Measurements from ENCODE around the gene TFEB. TPM values are rescaled to one million over a fixed set of nuclear protein-coding genes. Genes with fewer than 3 reads are reported as not detected.

The TFEB gene
- total RNA-seq, 4 donors from 2014 or later: 17.6 to 47.9 (median 22.9) TPM

GRCh38 chr6:41759106-41759904, 23.9 kb upstream of the TFEB start:
- DNase-seq: no peak
- Histone ChIP-seq H3K4me3 (no peak overlapping the region), H3K27me3 (no peaks in the 10 kb centered on the region), H3K4me1 (no peaks in the 10 kb centered on the region), H3K27ac (no peak overlapping the region), H3K36me3 (no peaks in the 10 kb centered on the region), H3K9me3 (no peaks in the 10 kb centered on the region)
- TF ChIP-seq CTCF (IDR thresholded peaks at IDR 0.05): no peak

- no peak for DNase-seq
- no peak overlapping the region for H3K27ac ChIP-seq
- H3K4me1 ChIP-seq: no peaks in the 10 kb centered on the region
- no peaks in the 10 kb centered on the region for H3K9me3 ChIP-seq
- TF ChIP-seq POLR2A (IDR thresholded peaks at IDR 0.05) (no peak), CTCF (IDR thresholded peaks at IDR 0.05) (no peak)
- no peaks in the 10 kb centered on the region for H3K27me3 ChIP-seq
- H3K36me3 ChIP-seq: no peaks in the 10 kb centered on the region
- no peak overlapping the region for H3K4me3 ChIP-seq
Measured at GRCh38 chr6:41758641-41759035, 23.2 kb upstream of the TFEB start.

- Histone ChIP-seq H3K4me3 (no peak overlapping the region), H3K9me3 (no peaks in the 10 kb centered on the region), H3K27ac (no peak overlapping the region), H3K27me3 (no peaks in the 10 kb centered on the region), H3K4me1 (no peaks in the 10 kb centered on the region), H3K36me3 (no peaks in the 10 kb centered on the region)
- DNase-seq: no peak
- TF ChIP-seq POLR2A (IDR thresholded peaks at IDR 0.05) (no peak), CTCF (IDR thresholded peaks at IDR 0.05) (no peak)
Measured at GRCh38 chr6:41757931-41758640, 22.7 kb upstream of the TFEB start.

- H3K27me3 ChIP-seq: no peaks in the 10 kb centered on the region
- H3K9me3 ChIP-seq: no peaks in the 10 kb centered on the region
- no peak for DNase-seq
- H3K36me3 ChIP-seq: no peaks in the 10 kb centered on the region
- H3K4me3 ChIP-seq: no peak overlapping the region
- H3K27ac ChIP-seq: no peak overlapping the region
- no peaks in the 10 kb centered on the region for H3K4me1 ChIP-seq
- TF ChIP-seq POLR2A (IDR thresholded peaks at IDR 0.05) (no peak), CTCF (IDR thresholded peaks at IDR 0.05) (no peak)
Measured at GRCh38 chr6:41757271-41757670, 21.9 kb upstream of the TFEB start.

- H3K27ac ChIP-seq: no peak overlapping the region
- H3K4me3 ChIP-seq: no peak overlapping the region
- TF ChIP-seq CTCF (IDR thresholded peaks at IDR 0.05) (no peak), POLR2A (IDR thresholded peaks at IDR 0.05) (no peak)
- no peak for DNase-seq
- no peaks in the 10 kb centered on the region for H3K9me3 ChIP-seq
- H3K36me3 ChIP-seq: no peaks in the 10 kb centered on the region
- H3K4me1 ChIP-seq: no peaks in the 10 kb centered on the region
- no peaks in the 10 kb centered on the region for H3K27me3 ChIP-seq
Measured at GRCh38 chr6:41756354-41756753, 20.9 kb upstream of the TFEB start.

Measured in Peyer's patch (tissue), 4 donors.